H1 (cell line): ENCODE results near the gene RNF113B. TPM values are rescaled to one million over a fixed set of nuclear protein-coding genes. Genes with fewer than 3 reads are reported as not detected.

Source experiments
- CTCF ChIA-PET: fragments of 300-600 bp; sonication (Branson Sonifier 250); formaldehyde crosslinking; loops from one replicate; lab custom pipeline; 2021; ENCODE audit not compliant: partially characterized antibody; lab: Charles Lee
- POLR2A ChIA-PET: fragments of 300-600 bp; sonication (Branson Sonifier 250); formaldehyde crosslinking; loops from one replicate; lab custom pipeline; 2021; ENCODE audit warnings: inconsistent platforms; ENCODE audit not compliant: partially characterized antibody; lab: Charles Lee
- DNase-seq, 2 experiments: peaks; one replicate each; pipeline versions ENCODE4 v3.0.0 to v3.0.0-alpha.2; 2010 to 2022; ENCODE audit warnings: low spot score in 2 of 2, low read depth in 1 of 2, mixed read lengths in 1 of 2
- FAIRE-seq: peaks from 2 replicates; lab custom pipeline; 2011; peaks lifted over from hg19 to GRCh38; lab: Jason Lieb, UNC
- H2AFZ ChIP-seq: 2 replicates; pipeline ENCODE4 v1.8.1; 2012; ENCODE audit warnings: low read length, inconsistent platforms
- H2AK5ac ChIP-seq: 2 replicates; pipeline ENCODE4 v1.6.1; 2013; ENCODE audit warnings: low read depth, low read length
- H2BK120ac ChIP-seq: replicated peaks from 2 replicates; pipeline ENCODE3; 2013; ENCODE audit warnings: low read depth, low read length, inconsistent platforms
- H2BK12ac ChIP-seq: 2 replicates; pipeline ENCODE4 v1.6.1; 2013; ENCODE audit warnings: low read depth, low read length
- H2BK15ac ChIP-seq: 2 replicates; pipeline ENCODE4 v1.6.1; 2013; ENCODE audit warnings: low read length
- H2BK20ac ChIP-seq: 2 replicates; pipeline ENCODE4 v1.6.1; 2013; ENCODE audit warnings: low read length
- H2BK5ac ChIP-seq: 2 replicates; pipeline ENCODE4 v1.6.1; 2013; ENCODE audit warnings: low read depth, low read length
- H3K14ac ChIP-seq: 2 replicates; pipeline ENCODE4 v1.6.1; 2013; ENCODE audit warnings: inconsistent platforms; ENCODE audit not compliant: insufficient read length
- H3K18ac ChIP-seq: 2 replicates; pipeline ENCODE4 v1.6.1; 2013; ENCODE audit warnings: low read length; ENCODE audit errors: extremely low read depth
- H3K23ac ChIP-seq: 2 replicates; pipeline ENCODE4 v1.6.1; 2013; ENCODE audit warnings: inconsistent platforms; ENCODE audit not compliant: insufficient read length
- H3K23me2 ChIP-seq: 2 replicates; pipeline ENCODE4 v1.6.1; 2013; ENCODE audit warnings: low read depth, low read length
- H3K27ac ChIP-seq: 2 replicates; pipeline ENCODE4 v1.6.1; 2011; ENCODE audit warnings: low read depth, low read length, inconsistent platforms
- H3K27me3 ChIP-seq, 4 experiments: replicated peaks in 1 of 4; 1 replicate in 1 of 4; 2 replicates in 3 of 4; pipeline versions ENCODE4 v1.6.1 to v1.8.1; 2011 to 2013; ENCODE audit warnings: low read length in 3 of 4, mild to moderate bottlenecking in 3 of 4, inconsistent platforms in 2 of 4, mixed read lengths in 2 of 4, moderate library complexity in 1 of 4; ENCODE audit not compliant: control insufficient read depth in 3 of 4, insufficient read depth in 3 of 4; ENCODE audit errors: extremely low read depth in 1 of 4
- H3K36me3 ChIP-seq, 4 experiments: 2 replicates each; pipeline versions ENCODE4 v1.6.1 to v1.8.1; 2011 to 2013; ENCODE audit warnings: mild to moderate bottlenecking in 4 of 4, low read length in 3 of 4, moderate library complexity in 2 of 4, control low read depth in 1 of 4, inconsistent platforms in 1 of 4; ENCODE audit not compliant: insufficient read depth in 4 of 4, control insufficient read depth in 2 of 4
- H3K4ac ChIP-seq: replicated peaks from 2 replicates; pipeline ENCODE3; 2013; ENCODE audit warnings: low read length, low read depth, mixed read lengths, inconsistent platforms; ENCODE audit not compliant: insufficient read length
- H3K4me1 ChIP-seq, 4 experiments: replicated peaks in 1 of 4; 1 replicate in 1 of 4; 2 replicates in 3 of 4; pipeline versions ENCODE4 v1.6.1 to v1.8.1; 2011 to 2013; ENCODE audit warnings: low read length in 3 of 4, inconsistent platforms in 2 of 4, mixed read lengths in 1 of 4; ENCODE audit not compliant: insufficient read depth in 4 of 4, control insufficient read depth in 3 of 4
- H3K4me2 ChIP-seq, 2 experiments: 2 replicates each; pipeline versions ENCODE4 v1.6.1 to v1.8.1; 2011 to 2013; ENCODE audit warnings: low read depth in 2 of 2, low read length in 2 of 2, control low read depth in 1 of 2, inconsistent platforms in 1 of 2, mild to moderate bottlenecking in 1 of 2; ENCODE audit not compliant: insufficient read depth in 1 of 2
- H3K4me3 ChIP-seq, 4 experiments: fragments of 200-600, 300-600 bp in 1 of 4; sonication (generic), shearing (Covaris generic), sonication (Bioruptor Twin) in 1 of 4; 2 replicates each; pipeline versions ENCODE4 v1.5.1 to v1.8.1; 2011 to 2016; ENCODE audit warnings: low read length in 4 of 4, low read depth in 3 of 4, control low read depth in 2 of 4, inconsistent platforms in 2 of 4, mild to moderate bottlenecking in 2 of 4, mixed read lengths in 1 of 4, moderate library complexity in 1 of 4; ENCODE audit not compliant: insufficient read depth in 2 of 4; ENCODE audit errors: extremely low read depth in 1 of 4
- H3K56ac ChIP-seq: replicated peaks from 2 replicates; pipeline ENCODE3; 2013; ENCODE audit warnings: low read depth, mild to moderate bottlenecking, mixed read lengths, low read length, inconsistent platforms; ENCODE audit not compliant: insufficient read length
- H3K79me1 ChIP-seq: 2 replicates; pipeline ENCODE4 v1.6.1; 2013; ENCODE audit warnings: low read depth, low read length, control low read depth
- H3K79me2 ChIP-seq, 2 experiments: 2 replicates each; pipeline versions ENCODE4 v1.6.1 to v1.8.1; 2012 to 2013; ENCODE audit warnings: low read length in 2 of 2, mild to moderate bottlenecking in 2 of 2, inconsistent platforms in 1 of 2; ENCODE audit not compliant: insufficient read depth in 2 of 2, control insufficient read depth in 1 of 2
- H3K9ac ChIP-seq, 4 experiments: replicated peaks in 1 of 4; 1 replicate in 1 of 4; 2 replicates in 3 of 4; pipeline versions ENCODE4 v1.6.1 to v1.8.1; 2011 to 2013; ENCODE audit warnings: low read depth in 3 of 4, low read length in 3 of 4, control low read depth in 2 of 4, mild to moderate bottlenecking in 2 of 4, moderate library complexity in 2 of 4, inconsistent platforms in 1 of 4; ENCODE audit errors: extremely low read depth in 1 of 4
- H3K9me3 ChIP-seq, 2 experiments: 2 replicates each; pipeline versions ENCODE4 v1.6.1 to v1.8.1; 2012 to 2013; ENCODE audit warnings: mild to moderate bottlenecking in 2 of 2, moderate library complexity in 2 of 2, control low read depth in 1 of 2, inconsistent platforms in 1 of 2, low read depth in 1 of 2, low read length in 1 of 2, mixed read lengths in 1 of 2; ENCODE audit not compliant: insufficient read depth in 2 of 2
- H4K20me1 ChIP-seq, 2 experiments: replicated peaks in 1 of 2; 2 replicates each; pipeline versions ENCODE3 to v1.8.1; 2011 to 2013; ENCODE audit warnings: inconsistent platforms in 2 of 2, low read length in 2 of 2, mild to moderate bottlenecking in 1 of 2; ENCODE audit not compliant: insufficient read depth in 2 of 2, control insufficient read depth in 1 of 2
- H4K5ac ChIP-seq: 2 replicates; pipeline ENCODE4 v1.6.1; 2013; ENCODE audit warnings: low read length, low read depth, mixed read lengths, inconsistent platforms; ENCODE audit not compliant: insufficient read length
- H4K8ac ChIP-seq: 2 replicates; pipeline ENCODE4 v1.8.0; 2013; ENCODE audit warnings: mild to moderate bottlenecking, moderate library complexity, low read length, inconsistent platforms; ENCODE audit not compliant: insufficient read depth; ENCODE audit errors: extremely low read depth
- H4K91ac ChIP-seq: replicated peaks from 2 replicates; pipeline ENCODE3; 2013; ENCODE audit warnings: low read length, mixed read lengths, inconsistent platforms; ENCODE audit not compliant: insufficient read length
- BACH1 ChIP-seq: IDR thresholded peaks from 2 replicates; pipeline ENCODE4 v1.6.1; 2012; ENCODE audit warnings: low read length, improper control_type of control experiment
- CHD1 ChIP-seq: IDR thresholded peaks from 2 replicates; pipeline ENCODE4 v1.6.1; 2012; ENCODE audit warnings: low read depth, low read length, improper control_type of control experiment
- EP300 ChIP-seq, 2 experiments: IDR thresholded peaks; 1 replicate in 1 of 2; 2 replicates in 1 of 2; pipeline ENCODE4 v1.6.1; 2011 to 2012; ENCODE audit warnings: low read depth in 2 of 2, low read length in 2 of 2, mild to moderate bottlenecking in 2 of 2, borderline replicate concordance in 1 of 2, inconsistent platforms in 1 of 2, moderate library complexity in 1 of 2
- FOSL1 ChIP-seq: IDR thresholded peaks from 2 replicates; pipeline ENCODE4 v1.6.1; 2011; ENCODE audit warnings: mild to moderate bottlenecking, low read depth, low read length, moderate library complexity; ENCODE audit not compliant: insufficient read depth
- HDAC6 ChIP-seq: IDR thresholded peaks from one replicate; pipeline ENCODE4 v1.7.1; 2012; ENCODE audit warnings: low read depth, mild to moderate bottlenecking, inconsistent platforms, low read length, moderate library complexity
- KDM5A ChIP-seq: fragments of 200-600 bp; IDR thresholded peaks from 2 replicates; pipeline ENCODE4 v1.7.1; 2012; ENCODE audit warnings: mild to moderate bottlenecking, low read length, inconsistent platforms, mixed read lengths
- PHF8 ChIP-seq: fragments of 200-600 bp; sonication (generic); conservative IDR thresholded peaks from 2 replicates; pipeline ENCODE4 v1.7.1; 2012; ENCODE audit warnings: low read depth, mild to moderate bottlenecking, inconsistent platforms, low read length, moderate library complexity
- POLR2AphosphoS5 ChIP-seq: IDR thresholded peaks from 2 replicates; pipeline ENCODE4 v1.6.1; 2011; ENCODE audit warnings: low read depth, low read length
- SP2 ChIP-seq: IDR thresholded peaks from 2 replicates; pipeline ENCODE4 v1.6.1; 2012; ENCODE audit warnings: mild to moderate bottlenecking, low read length, inconsistent platforms
- SP4 ChIP-seq: IDR thresholded peaks from 2 replicates; pipeline ENCODE4 v1.6.1; 2012; ENCODE audit warnings: low read length, inconsistent platforms
- WGBS, 2 experiments: shearing (Covaris generic) in 1 of 2; methylation state at CpG; one replicate each; pipeline versions ENCODE4 v1.1.6 to v1.1.7; 2013 to 2015; ENCODE audit warnings: low lambda C conversion rate in 2 of 2, mixed read lengths in 2 of 2, inconsistent platforms in 1 of 2, low coverage in 1 of 2, missing lambda C conversion rate in 1 of 2; ENCODE audit not compliant: insufficient replicate concordance in 2 of 2, insufficient coverage in 1 of 2, insufficient read length in 1 of 2; ENCODE audit errors: extremely low coverage in 1 of 2, missing lambda C conversion rate in 1 of 2; 5-methylcytosine and 5-hydroxymethylcytosine counted together
- polyA plus RNA-seq, 7 experiments: library from polyadenylated mRNA; depleted of rRNA in 3 of 7; stranded (reverse) in 5 of 7; unstranded in 2 of 7; fragments of >200 nt in 5 of 7; fragments of 200-250 nt in 2 of 7; gene quantifications; 1 replicate in 5 of 7; 2 replicates in 1 of 7; 4 replicates in 1 of 7; pipeline versions ENCODE4 v1.2.1 to v1.2.3, GENCODE V29; 2011 to 2013; ENCODE audit warnings: missing spikeins in 2 of 7, mixed read lengths in 2 of 7
- total RNA-seq: library from RNA; stranded (reverse); fragmentation: NEBNext Ultra II Directional; extraction: Animal tissue kit (Norgen Biotek cat#: 25700); gene quantifications from 2 replicates; pipeline ENCODE4 v1.2.1, GENCODE V29; 2021

Gene RNF113B
- total and polyA plus RNA-seq, 2 of the 8 experiments (the other 6 are each of a cell fraction or from before 2014, with no cell fraction given) = not detected

- H2BK15ac ChIP-seq = no peak overlapping the region
- H3K4me3 ChIP-seq = no peak overlapping the region
- no peak overlapping the region for H3K56ac ChIP-seq
- peaks cover 0 to 5% of the 10 kb centered on the region in 2 experiments for H4K20me1 ChIP-seq
- CTCF ChIA-PET = no interaction called here
- H2AK5ac ChIP-seq = no peak overlapping the region
- H4K91ac ChIP-seq = no peak overlapping the region
- DNase-seq (no peak), FAIRE-seq (no peak)
- no peaks in the 10 kb centered on the region for H3K23me2 ChIP-seq
- H3K14ac ChIP-seq = no peak overlapping the region
- no peak overlapping the region for H3K4me2 ChIP-seq
- no peak overlapping the region for H2AFZ ChIP-seq
- H2BK5ac ChIP-seq = no peak overlapping the region
- no peak overlapping the region for H2BK12ac ChIP-seq
- peaks cover 8% of the 10 kb centered on the region; the same call in 1 of the 2 replicates for H3K79me1 ChIP-seq
- peaks cover 0 to 2% (median 0%) of the 10 kb centered on the region in 4 experiments; a peak in 2 of 8 replicates for H3K36me3 ChIP-seq
- no peak overlapping the region for H3K18ac ChIP-seq
- H2BK120ac ChIP-seq = no peak overlapping the region
- no peak overlapping the region for H3K23ac ChIP-seq
- peaks cover 0 to 61% of the 10 kb centered on the region in 2 experiments; a peak in 3 of 4 replicates for H3K79me2 ChIP-seq
- H2BK20ac ChIP-seq = no peak overlapping the region
- H3K27me3 ChIP-seq = no peaks in the 10 kb centered on the region
- H4K8ac ChIP-seq = no peak overlapping the region
- no peak overlapping the region for H3K27ac ChIP-seq
- H4K5ac ChIP-seq = no peak overlapping the region
- WGBS, 2 experiments = 93% methylated on average over 5 of the region's 5 CpGs; no CpG with 5 or more reads in 1 of the 2 experiments
- no peaks in the 10 kb centered on the region for H3K9me3 ChIP-seq
- no peak for TF ChIP-seq PHF8
- no peak for TF ChIP-seq FOSL1
- no peak for TF ChIP-seq POLR2AphosphoS5
- TF ChIP-seq KDM5A = no peak
- no peak for TF ChIP-seq HDAC6
- TF ChIP-seq CHD1 = no peak
- TF ChIP-seq SP2 = no peak
- no peak for TF ChIP-seq EP300 (IDR thresholded peaks at IDR 0.05; ENCODE audit: borderline replicate concordance in 1 of 2, low read depth in 2 of 2, low read length in 2 of 2)
- no peak for TF ChIP-seq SP4
- no peak for TF ChIP-seq BACH1
- no peak overlapping the region for H3K4ac ChIP-seq
- POLR2A ChIA-PET = no interaction called here
- peaks cover 0 to 9% (median 4%) of the 10 kb centered on the region in 4 experiments; a peak in 3 of 7 replicates for H3K4me1 ChIP-seq
- no peak overlapping the region for H3K9ac ChIP-seq
Measured at GRCh38 chr13:98162935-98163334, 14.1 kb downstream of the RNF113B start.
